Measurements from ENCODE around the gene ANKRD52.

GRCh38 chr12:56231184-56231582 lies 27.0 kb downstream of the ANKRD52 start:
- no peak for TF ChIP-seq CTCF (IDR thresholded peaks at IDR 0.05; ENCODE audit: extremely low read depth in 1 of 2, insufficient read depth in 1 of 2, low read depth in 1 of 2, low read length in 2 of 2)
- TF ChIP-seq POLR2AphosphoS5 (IDR thresholded peaks at IDR 0.05; ENCODE audit: insufficient read depth, low read depth, low read length) = no peak
- TF ChIP-seq POLR2A (IDR thresholded peaks at IDR 0.05; ENCODE audit: low read depth, low read length) = no peak
- TF ChIP-seq EZH2 (IDR thresholded peaks at IDR 0.05; ENCODE audit: borderline replicate concordance, low read depth, low read length, severe bottlenecking) = no peak
- no peak for TF ChIP-seq MYC (IDR thresholded peaks at IDR 0.05; ENCODE audit: low read depth, low read length)
- TF ChIP-seq JUN (IDR thresholded peaks at IDR 0.05; ENCODE audit: borderline replicate concordance, insufficient read depth, insufficient read length, low read depth) = no peak
